ENCODE data around the gene HAUS3. TPM values are rescaled to one million over a fixed set of nuclear protein-coding genes. Genes with fewer than 3 reads are reported as not detected.

HAUS3 gene
- total RNA-seq, 1 experiment from 2014 or later: 18.0 TPM

GRCh38 chr4:2287594-2287915 is 45.6 kb upstream of the HAUS3 start:
- Histone ChIP-seq H3K27me3 (ENCODE audit: insufficient read depth, low read length) (no peaks in the 10 kb centered on the region), H4K8ac (replicated peaks; ENCODE audit: insufficient read length, low read depth, low read length) (no peak overlapping the region), H2BK20ac (ENCODE audit: low read depth, low read length, poor library complexity, severe bottlenecking) (no peak overlapping the region), H3K14ac (ENCODE audit: insufficient read depth, low read length) (peak overlapping the region; percentile 38; the same call in 1 of the 2 replicates), H4K20me1 (ENCODE audit: control insufficient read depth, insufficient read depth, insufficient read length) (no peaks in the 10 kb centered on the region), H2BK15ac (ENCODE audit: low read depth, low read length) (no peak overlapping the region), H3K4me1 (ENCODE audit: insufficient read depth, low read length) (no peaks in the 10 kb centered on the region; the same call in 1 of the 2 replicates), H3T11ph (ENCODE audit: low read length) (no peak overlapping the region), H3K4ac (ENCODE audit: low read depth, low read length) (no peak overlapping the region), H3K27ac (ENCODE audit: insufficient read length, low read depth, low read length) (no peak overlapping the region), H3K79me2 (ENCODE audit: insufficient read depth, low read length) (no peaks in the 10 kb centered on the region), H2AK5ac (ENCODE audit: insufficient read length, low read length) (no peak overlapping the region), H3K23me2 (ENCODE audit: insufficient read length, low read depth, low read length, poor library complexity, severe bottlenecking) (no peaks in the 10 kb centered on the region), H3K9ac (ENCODE audit: extremely low read depth, insufficient read length, low read length) (no peak overlapping the region), H2AFZ (ENCODE audit: low read length) (no peak overlapping the region), H3K18ac (ENCODE audit: insufficient read length, low read depth, low read length) (no peak overlapping the region), H3K56ac (ENCODE audit: insufficient read length, low read depth, low read length) (no peak overlapping the region), H2BK120ac (ENCODE audit: low read depth, low read length, poor library complexity, severe bottlenecking) (no peak overlapping the region), H2BK12ac (ENCODE audit: insufficient read length, low read depth, low read length) (no peak overlapping the region), H3K9me3 (ENCODE audit: control insufficient read depth, low read depth, low read length) (no peaks in the 10 kb centered on the region), H4K91ac (ENCODE audit: insufficient read length, low read depth, low read length) (no peak overlapping the region), H3K23ac (ENCODE audit: insufficient read length, low read depth, low read length) (no peak overlapping the region), H3K4me2 (ENCODE audit: insufficient read depth, insufficient read length, low read length) (no peak overlapping the region), H3K79me1 (ENCODE audit: insufficient read depth, low read depth, low read length, poor library complexity, severe bottlenecking) (no peaks in the 10 kb centered on the region), H4K5ac (ENCODE audit: insufficient read length, low read depth, low read length) (no peak overlapping the region), H2BK5ac (ENCODE audit: insufficient read length, low read length) (no peak overlapping the region)
- no peak for DNase-seq
- WGBS (ENCODE audit: extremely low coverage, insufficient read length, low lambda C conversion rate): no CpG with 5 or more reads among the region's 9 CpGs
- no peak for TF ChIP-seq CTCF (conservative IDR thresholded peaks at IDR 0.05)
- Mint-ChIP-seq H3K36me3 (ENCODE audit: insufficient read depth in 1 of 3, low read depth in 3 of 3) (no peaks in the 10 kb centered on the region), H3K4me1 (peaks cover 4 to 15% of the 10 kb centered on the region in 2 experiments; a peak in 3 of 4 replicates), H3K27me3 (ENCODE audit: low read depth) (no peaks in the 10 kb centered on the region; the same call in 1 of the 2 replicates), H3K4me3 (no peak overlapping the region), H3K27ac (peak overlapping the region in 1 of 3 experiments; percentile 27; a peak in 1 of 7 replicates), H3K9me3 (no peaks in the 10 kb centered on the region; a peak in 1 of 5 replicates)
